Smooth muscle cell (in vitro differentiated cells): ENCODE results near the gene RBM47. TPM values are rescaled to one million over a fixed set of nuclear protein-coding genes. Genes with fewer than 3 reads are reported as not detected.

ENCODE experiments used
- DNase-seq: peaks from one replicate; lab custom pipeline; 2025; ENCODE audit not compliant: unreplicated experiment; lab: John Stamatoyannopoulos, UW
- H2AFZ ChIP-seq: fragments of 200-600 bp; sonication (generic); 2 replicates; pipeline ENCODE4 v1.6.0; 2016; ENCODE audit warnings: antibody characterized with exemption, low read depth, mild to moderate bottlenecking
- H3F3A ChIP-seq: fragments of 200-600 bp; sonication (generic); 2 replicates; pipeline ENCODE4 v1.6.0; 2017; ENCODE audit warnings: antibody characterized with exemption, low read depth
- H3K27ac ChIP-seq: fragments of 200-600 bp; sonication (generic); 2 replicates; pipeline ENCODE4 v1.5.1; 2016; ENCODE audit warnings: low read depth, mild to moderate bottlenecking
- H3K27me3 ChIP-seq: fragments of 200-600 bp; sonication (generic); 2 replicates; pipeline ENCODE4 v1.6.1; 2016; ENCODE audit warnings: low read depth, mild to moderate bottlenecking
- H3K36me3 ChIP-seq: fragments of 200-600 bp; sonication (generic); 2 replicates; pipeline ENCODE4 v1.5.1; 2016; ENCODE audit warnings: low read depth
- H3K4me1 ChIP-seq: fragments of 200-600 bp; sonication (generic); 2 replicates; pipeline ENCODE4 v1.5.1; 2016; ENCODE audit warnings: low read depth
- H3K4me2 ChIP-seq: fragments of 200-600 bp; sonication (generic); 2 replicates; pipeline ENCODE4 v1.6.0; 2016; ENCODE audit warnings: mild to moderate bottlenecking
- H3K4me3 ChIP-seq: fragments of 200-600 bp; sonication (generic); 2 replicates; pipeline ENCODE4 v1.5.1; 2016; ENCODE audit warnings: mild to moderate bottlenecking
- H3K79me2 ChIP-seq: fragments of 200-600 bp; sonication (generic); 2 replicates; pipeline ENCODE4 v1.6.0; 2016; ENCODE audit warnings: low read depth, mild to moderate bottlenecking
- H3K9ac ChIP-seq: fragments of 200-600 bp; sonication (generic); 2 replicates; pipeline ENCODE4 v1.6.0; 2016; ENCODE audit warnings: low read depth
- H3K9me3 ChIP-seq: fragments of 200-600 bp; sonication (generic); replicated peaks from 2 replicates; pipeline ENCODE4 v1.5.1; 2016; ENCODE audit warnings: low read depth
- H4K20me1 ChIP-seq: fragments of 200-600 bp; sonication (generic); 2 replicates; pipeline ENCODE4 v1.6.0; 2016; ENCODE audit warnings: low read depth
- WGBS: methylation state at CpG from one replicate; pipeline ENCODE4 v1.1.7; 2016; ENCODE audit warnings: low lambda C conversion rate; 5-methylcytosine and 5-hydroxymethylcytosine counted together
- polyA plus RNA-seq: library from polyadenylated mRNA; unstranded; fragments of >200 nt; fragmentation: Nextera tagmentation; extraction: Ambion mirVana; gene quantifications from 2 replicates; pipeline ENCODE4 v1.2.1, GENCODE V29; 2016
- total RNA-seq: library from RNA; depleted of rRNA; stranded (reverse); fragments of >200 nt; gene quantifications from 2 replicates; pipeline ENCODE4 v1.2.3, GENCODE V29; 2014
- TF ChIP-seq, protein P1 (sequence below): fragments of 200-600 bp; sonication (generic); IDR thresholded peaks from 2 replicates; pipeline ENCODE4 v1.5.1; 2017; ENCODE audit warnings: borderline replicate concordance, mild to moderate bottlenecking, antibody characterized with exemption; ENCODE audit not compliant: insufficient read depth, poor library complexity, severe bottlenecking

Gene RBM47
- total and polyA plus RNA-seq, 2 experiments from 2014 or later = 3.4 to 5.5 TPM

DNA sequence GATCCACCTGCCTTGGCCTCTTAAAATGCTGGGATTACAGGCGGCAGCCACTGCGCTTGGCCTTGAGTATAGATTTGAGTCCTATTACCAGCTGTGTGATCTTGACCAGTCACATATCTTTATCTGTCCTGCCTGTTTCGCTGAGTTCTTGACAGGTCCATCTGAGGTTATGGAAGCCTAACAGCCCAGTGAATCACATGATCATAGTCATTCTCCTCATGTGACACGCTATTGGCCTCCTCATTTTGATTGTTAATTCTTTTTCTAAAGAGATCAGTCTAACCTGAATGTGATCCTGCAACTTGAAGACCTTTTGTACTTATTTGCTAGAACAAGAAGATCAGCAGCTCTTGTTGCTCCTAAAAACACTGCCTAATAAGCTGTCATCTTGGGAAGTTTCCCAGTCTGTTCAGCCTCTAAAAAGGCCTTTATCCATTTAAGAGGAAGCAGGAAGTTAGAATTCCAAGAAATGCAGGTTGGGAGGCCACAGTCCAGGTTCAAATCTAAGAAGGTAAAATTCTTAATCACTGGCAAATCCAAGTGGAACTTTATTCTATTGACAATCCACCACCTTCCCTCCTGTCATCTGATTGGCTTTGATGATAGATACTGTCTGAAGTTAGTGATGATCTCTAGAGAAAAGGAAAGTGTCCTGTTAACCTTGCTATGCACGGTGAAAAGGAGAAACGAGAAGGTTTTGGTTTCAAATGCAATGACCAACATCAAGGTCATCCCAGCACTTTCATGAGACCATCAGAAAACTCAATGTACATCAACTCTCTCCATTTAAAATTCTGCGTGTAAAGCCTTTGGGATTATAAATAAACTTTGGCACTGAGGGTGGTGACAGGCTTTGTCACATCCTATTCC, 207.6 kb downstream of the RBM47 start:
- Histone ChIP-seq H3K27ac (no peak overlapping the region), H3K79me2 (no peaks in the 10 kb centered on the region), H3K4me1 (no peaks in the 10 kb centered on the region), H3K27me3 (no peaks in the 10 kb centered on the region), H3K4me2 (no peak overlapping the region), H3K36me3 (no peaks in the 10 kb centered on the region), H2AFZ (no peak overlapping the region), H3K4me3 (no peak overlapping the region), H3K9me3 (no peaks in the 10 kb centered on the region), H3K9ac (no peak overlapping the region), H4K20me1 (no peaks in the 10 kb centered on the region), H3F3A (no peaks in the 10 kb centered on the region)
- DNase-seq = no peak
- 98% methylated on average over 7 of the region's 7 CpGs for WGBS
- TF ChIP-seq, protein P1, sequence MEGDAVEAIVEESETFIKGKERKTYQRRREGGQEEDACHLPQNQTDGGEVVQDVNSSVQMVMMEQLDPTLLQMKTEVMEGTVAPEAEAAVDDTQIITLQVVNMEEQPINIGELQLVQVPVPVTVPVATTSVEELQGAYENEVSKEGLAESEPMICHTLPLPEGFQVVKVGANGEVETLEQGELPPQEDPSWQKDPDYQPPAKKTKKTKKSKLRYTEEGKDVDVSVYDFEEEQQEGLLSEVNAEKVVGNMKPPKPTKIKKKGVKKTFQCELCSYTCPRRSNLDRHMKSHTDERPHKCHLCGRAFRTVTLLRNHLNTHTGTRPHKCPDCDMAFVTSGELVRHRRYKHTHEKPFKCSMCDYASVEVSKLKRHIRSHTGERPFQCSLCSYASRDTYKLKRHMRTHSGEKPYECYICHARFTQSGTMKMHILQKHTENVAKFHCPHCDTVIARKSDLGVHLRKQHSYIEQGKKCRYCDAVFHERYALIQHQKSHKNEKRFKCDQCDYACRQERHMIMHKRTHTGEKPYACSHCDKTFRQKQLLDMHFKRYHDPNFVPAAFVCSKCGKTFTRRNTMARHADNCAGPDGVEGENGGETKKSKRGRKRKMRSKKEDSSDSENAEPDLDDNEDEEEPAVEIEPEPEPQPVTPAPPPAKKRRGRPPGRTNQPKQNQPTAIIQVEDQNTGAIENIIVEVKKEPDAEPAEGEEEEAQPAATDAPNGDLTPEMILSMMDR = no peak

DNA sequence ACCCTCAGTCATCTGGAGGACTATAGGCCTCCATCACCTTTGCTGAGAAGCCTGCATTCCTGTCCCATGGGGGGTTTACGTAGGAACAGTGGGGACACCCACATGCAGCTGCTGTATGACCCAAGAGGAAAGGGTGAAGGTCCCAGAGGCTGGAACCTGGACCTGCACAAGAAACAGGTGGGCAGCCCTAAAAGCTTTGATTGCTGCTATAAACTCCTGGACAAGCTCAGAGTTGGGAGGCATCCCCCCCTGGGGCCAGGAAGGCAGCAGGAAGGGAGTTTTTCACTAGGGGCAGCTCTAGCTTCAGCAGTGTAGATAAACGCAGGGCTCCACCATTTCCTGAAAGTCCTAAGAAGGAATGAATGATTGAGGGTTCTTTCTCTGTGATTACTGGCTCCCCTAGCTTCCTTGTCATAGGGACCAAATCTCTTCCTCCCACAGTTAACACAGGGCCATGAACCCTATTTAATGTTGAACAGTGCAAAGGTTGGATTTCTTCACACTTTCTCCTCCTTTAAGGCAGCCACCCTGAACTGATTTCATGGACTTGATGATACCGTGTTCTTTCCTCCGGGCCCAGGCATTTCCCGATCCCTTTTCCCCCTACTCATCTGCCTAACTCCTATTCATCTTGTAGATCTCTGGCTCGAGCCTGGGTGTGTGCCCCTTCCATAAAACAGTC, 210.3 kb downstream of the RBM47 start:
- Histone ChIP-seq H4K20me1 (no peaks in the 10 kb centered on the region), H3F3A (no peaks in the 10 kb centered on the region), H3K4me2 (no peak overlapping the region), H3K36me3 (no peaks in the 10 kb centered on the region), H3K27me3 (no peaks in the 10 kb centered on the region), H3K4me1 (no peaks in the 10 kb centered on the region), H3K9ac (no peak overlapping the region), H3K79me2 (no peaks in the 10 kb centered on the region), H3K4me3 (no peak overlapping the region), H2AFZ (no peak overlapping the region), H3K27ac (no peak overlapping the region), H3K9me3 (no peaks in the 10 kb centered on the region)
- 41% methylated on average over 6 of the region's 6 CpGs for WGBS
- DNase-seq = no peak
- TF ChIP-seq, protein P1 = no peak

DNA sequence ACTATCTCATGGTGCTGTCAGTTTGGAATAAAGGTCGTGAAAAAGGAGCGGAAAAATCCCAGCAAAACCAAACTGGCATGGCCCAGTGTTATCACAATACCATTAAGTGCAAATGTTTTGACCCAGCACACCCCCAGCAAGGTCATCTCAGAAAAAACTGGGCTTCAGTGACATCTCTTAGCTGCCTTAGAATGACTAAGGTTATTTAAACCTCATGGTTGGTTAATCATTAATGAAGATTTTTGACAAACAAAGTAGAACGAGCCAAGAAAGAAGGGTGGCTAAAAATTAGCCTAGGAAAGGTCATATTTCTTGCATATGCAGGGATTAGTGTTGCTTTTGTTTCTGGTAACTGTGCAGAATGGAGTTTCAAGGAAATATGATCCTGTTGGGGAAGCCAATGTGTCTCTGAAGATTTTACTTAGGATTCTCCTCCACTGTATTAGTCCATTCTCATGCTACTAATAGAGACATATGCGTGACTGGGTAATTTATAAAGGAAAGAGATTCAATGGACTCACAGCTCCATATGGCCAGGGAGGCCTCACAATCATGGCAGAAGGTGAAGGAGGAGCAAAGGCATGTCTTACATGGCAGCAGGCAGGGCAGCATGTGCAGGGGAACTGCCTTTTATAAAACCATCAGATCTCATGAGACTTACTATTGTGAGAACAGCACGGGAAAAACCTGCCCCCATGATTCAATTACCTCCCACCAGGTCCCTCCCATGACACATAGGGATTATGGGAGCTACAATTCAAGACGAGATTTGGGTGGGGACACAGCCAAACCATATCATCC, 211.0 kb downstream of the RBM47 start:
- Histone ChIP-seq H2AFZ (no peak overlapping the region), H3K36me3 (no peaks in the 10 kb centered on the region), H3F3A (no peaks in the 10 kb centered on the region), H3K79me2 (no peaks in the 10 kb centered on the region), H3K27me3 (no peaks in the 10 kb centered on the region), H4K20me1 (no peaks in the 10 kb centered on the region), H3K9me3 (no peaks in the 10 kb centered on the region), H3K4me3 (no peak overlapping the region), H3K9ac (no peak overlapping the region), H3K4me1 (no peaks in the 10 kb centered on the region), H3K27ac (no peak overlapping the region), H3K4me2 (no peak overlapping the region)
- 77% methylated on average over 6 of the region's 6 CpGs for WGBS
- TF ChIP-seq, protein P1 = no peak
- no peak for DNase-seq
